RWPE1 (cell line): ENCODE results near the gene ATP6V0A4.
"Not testable (repeated sequence)": the region's sequence is repeated elsewhere in the genome, so short reads cannot be mapped to it uniquely, and the experiment has no call there.

Experiments
- CTCF ChIA-PET: fragments of 350-600 bp; sonication (Branson Sonifier 250); formaldehyde crosslinking; extraction: SDS; loops from one replicate; lab custom pipeline; 2021; lab: Yijun Ruan, JAX
- POLR2A ChIA-PET: fragments of 400-600 bp; formaldehyde crosslinking; extraction: SDS; loops from one replicate; lab custom pipeline; 2020; ENCODE audit warnings: antibody characterized with exemption; ENCODE audit not compliant: low non-redundant PET; lab: Yijun Ruan, JAX
- DNase-seq: peaks from one replicate; pipeline ENCODE4 v3.0.0; 2012; ENCODE audit warnings: low spot score
- H3K27ac ChIP-seq: fragments of 450-650 bp; 2 replicates; pipeline ENCODE4 v1.5.1; 2017
- TF ChIP-seq, protein P1 (sequence below): fragments of 450-650 bp; conservative IDR thresholded peaks from 2 replicates; pipeline ENCODE4 v1.5.1; 2017; ENCODE audit warnings: low read depth, mild to moderate bottlenecking

ATP6V0A4 gene

DNA sequence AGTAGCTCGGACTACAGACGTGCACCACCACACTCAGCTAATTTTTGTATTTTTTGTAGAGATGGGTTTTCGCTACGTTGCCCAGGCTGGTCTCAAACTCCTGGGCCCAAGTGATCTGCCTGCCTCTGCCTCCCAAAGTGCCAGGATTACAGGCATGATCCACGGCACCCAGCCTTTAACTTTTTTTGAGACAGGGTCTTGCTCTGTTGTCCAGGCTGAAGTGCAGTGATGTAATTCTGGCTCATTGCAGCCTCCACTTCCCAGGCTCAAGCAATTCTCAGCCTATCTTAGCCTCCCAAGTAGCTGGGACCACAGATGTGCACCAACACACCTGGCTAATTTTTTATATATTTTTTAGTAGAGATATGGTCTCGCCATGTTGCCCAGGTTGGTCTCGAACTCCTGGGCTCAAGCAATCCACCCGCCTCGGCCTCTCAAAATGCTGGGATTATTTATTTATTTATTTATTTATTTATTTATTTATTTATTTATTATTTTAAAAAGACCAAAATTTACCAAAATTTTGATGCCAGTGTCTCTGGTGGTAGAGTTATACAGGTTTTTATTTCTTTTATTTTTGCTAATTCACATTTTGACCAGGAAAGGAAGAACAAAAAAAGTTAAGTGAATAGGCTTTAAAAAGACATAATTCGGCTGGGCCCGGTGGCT is 25.0 kb upstream of the ATP6V0A4 start:
- H3K27ac ChIP-seq = no peak overlapping the region
- TF ChIP-seq, protein P1, sequence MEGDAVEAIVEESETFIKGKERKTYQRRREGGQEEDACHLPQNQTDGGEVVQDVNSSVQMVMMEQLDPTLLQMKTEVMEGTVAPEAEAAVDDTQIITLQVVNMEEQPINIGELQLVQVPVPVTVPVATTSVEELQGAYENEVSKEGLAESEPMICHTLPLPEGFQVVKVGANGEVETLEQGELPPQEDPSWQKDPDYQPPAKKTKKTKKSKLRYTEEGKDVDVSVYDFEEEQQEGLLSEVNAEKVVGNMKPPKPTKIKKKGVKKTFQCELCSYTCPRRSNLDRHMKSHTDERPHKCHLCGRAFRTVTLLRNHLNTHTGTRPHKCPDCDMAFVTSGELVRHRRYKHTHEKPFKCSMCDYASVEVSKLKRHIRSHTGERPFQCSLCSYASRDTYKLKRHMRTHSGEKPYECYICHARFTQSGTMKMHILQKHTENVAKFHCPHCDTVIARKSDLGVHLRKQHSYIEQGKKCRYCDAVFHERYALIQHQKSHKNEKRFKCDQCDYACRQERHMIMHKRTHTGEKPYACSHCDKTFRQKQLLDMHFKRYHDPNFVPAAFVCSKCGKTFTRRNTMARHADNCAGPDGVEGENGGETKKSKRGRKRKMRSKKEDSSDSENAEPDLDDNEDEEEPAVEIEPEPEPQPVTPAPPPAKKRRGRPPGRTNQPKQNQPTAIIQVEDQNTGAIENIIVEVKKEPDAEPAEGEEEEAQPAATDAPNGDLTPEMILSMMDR = no peak
- ChIA-PET CTCF (no interaction called here), POLR2A (no interaction called here)
- no peak for DNase-seq

DNA sequence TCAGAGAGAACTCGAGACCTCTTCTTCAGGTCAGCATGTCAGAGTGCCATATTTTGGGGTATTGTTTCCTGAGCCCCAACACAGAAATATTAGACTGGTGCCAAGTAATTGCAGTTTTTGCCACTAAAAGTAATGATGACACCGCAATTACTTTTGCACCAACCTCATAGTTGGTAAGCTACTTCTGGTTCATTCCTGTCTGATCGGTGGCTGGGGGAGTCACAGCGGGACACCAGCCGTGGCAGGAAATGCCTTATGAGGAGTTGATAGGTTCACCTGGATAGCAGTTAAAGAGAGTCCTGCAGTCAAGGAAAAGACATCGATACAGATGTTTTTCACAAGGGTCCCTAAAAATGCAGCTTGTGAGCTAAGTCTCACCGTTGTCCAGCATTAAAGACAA is 23.9 kb upstream of the ATP6V0A4 start:
- POLR2A ChIA-PET = no interaction called here
- TF ChIP-seq, protein P1 = no peak
- DNase-seq = no peak
- no peak overlapping the region for H3K27ac ChIP-seq
- CTCF ChIA-PET = interaction anchor here (0.7 kb wide), 1 partner anchor 95 kb away, joined by 3 read pairs; no protein-coding TSS in a partner anchor

DNA sequence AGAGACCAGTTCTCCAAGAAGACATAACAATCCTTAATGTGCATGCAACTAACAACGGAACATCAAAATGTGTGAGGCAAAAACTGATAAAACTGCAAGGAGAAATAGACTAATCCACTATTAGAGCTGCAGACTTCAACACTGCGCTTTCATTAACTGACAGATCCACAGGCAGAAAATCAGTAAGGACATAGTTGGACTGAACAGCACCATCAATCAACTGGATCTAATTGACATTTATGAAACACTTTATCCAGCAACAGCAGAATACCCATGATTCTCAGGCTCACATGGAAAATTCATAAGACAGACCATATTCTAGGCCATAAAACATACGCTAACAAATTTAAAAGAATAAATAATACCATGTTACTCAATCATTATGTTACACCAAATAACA is 21.6 kb upstream of the ATP6V0A4 start:
- H3K27ac ChIP-seq = no peak overlapping the region
- CTCF ChIA-PET = no interaction called here
- TF ChIP-seq, protein P1 = no peak
- DNase-seq = no peak
- POLR2A ChIA-PET = no interaction called here

DNA sequence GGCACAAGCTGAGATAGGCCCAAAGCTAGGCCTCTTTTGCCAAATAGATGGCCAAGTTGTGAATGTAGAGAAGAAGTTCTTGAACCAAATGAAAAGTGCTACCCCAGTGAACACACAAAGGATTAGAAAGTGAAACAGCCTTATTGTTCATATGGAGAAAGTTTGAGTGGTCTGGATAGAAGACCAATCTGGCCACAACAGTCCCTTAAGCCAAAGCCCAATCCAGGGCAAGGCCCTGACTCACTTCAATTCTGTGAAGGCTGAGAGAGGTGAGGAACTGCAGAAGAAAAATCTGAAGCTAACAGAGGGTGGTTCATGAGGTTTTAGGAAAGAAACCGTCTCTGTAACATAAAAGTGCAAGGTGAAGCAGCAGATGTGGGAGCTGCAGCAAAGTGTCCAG is 18.7 kb upstream of the ATP6V0A4 start:
- ChIA-PET CTCF (interaction anchor here (0.7 kb wide), 1 partner anchor 321 kb away, joined by 3 read pairs; no protein-coding TSS in a partner anchor), POLR2A (no interaction called here)
- TF ChIP-seq, protein P1 = no peak
- H3K27ac ChIP-seq = no peak overlapping the region
- no peak for DNase-seq

DNA sequence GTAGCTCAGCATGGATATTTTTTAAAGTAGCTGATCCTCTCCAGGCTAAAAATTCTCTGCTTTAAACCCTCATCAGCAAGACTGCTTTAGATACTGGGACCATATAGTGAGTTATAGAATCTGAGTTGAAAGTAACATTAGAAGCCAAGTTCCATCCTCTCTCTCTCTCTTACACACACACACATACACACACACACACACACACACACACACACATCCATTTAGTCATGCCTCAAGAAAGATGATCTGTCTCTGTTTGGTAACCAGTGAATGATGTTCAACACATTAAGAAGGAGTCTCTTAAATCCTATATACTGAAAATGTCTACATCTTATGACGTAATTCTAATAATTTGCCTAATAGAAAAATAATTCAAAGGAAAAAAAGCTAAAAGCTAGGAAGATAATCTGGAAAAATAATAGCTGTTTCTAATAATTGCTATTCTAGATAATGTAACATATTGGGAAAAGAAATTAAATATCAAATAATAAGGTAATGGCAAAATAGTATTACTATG is 16.9 kb upstream of the ATP6V0A4 start:
- CTCF ChIA-PET = no interaction called here
- TF ChIP-seq, protein P1 = no peak
- DNase-seq = no peak
- POLR2A ChIA-PET = no interaction called here
- H3K27ac ChIP-seq = no peak overlapping the region

DNA sequence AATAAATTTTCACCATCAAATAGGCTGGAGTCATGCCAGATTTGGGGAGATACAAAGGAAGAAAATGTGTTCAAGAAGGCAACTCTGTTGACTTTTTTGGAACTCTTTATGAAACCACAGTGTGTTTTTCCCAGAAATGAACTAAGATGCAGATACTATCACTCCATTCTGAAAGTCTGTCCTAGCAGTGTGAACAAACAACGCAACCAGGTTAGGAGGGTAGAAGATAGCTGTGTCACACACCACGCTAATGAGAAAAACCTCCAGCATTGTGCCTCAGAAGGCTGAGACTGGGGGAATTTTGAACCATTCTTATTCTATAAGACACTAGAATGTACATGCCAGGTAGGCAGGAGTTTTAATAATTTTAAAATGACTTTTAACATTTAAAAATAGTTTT is 15.9 kb upstream of the ATP6V0A4 start:
- DNase-seq = no peak
- POLR2A ChIA-PET = no interaction called here
- no peak overlapping the region for H3K27ac ChIP-seq
- CTCF ChIA-PET = no interaction called here
- TF ChIP-seq, protein P1 = no peak

DNA sequence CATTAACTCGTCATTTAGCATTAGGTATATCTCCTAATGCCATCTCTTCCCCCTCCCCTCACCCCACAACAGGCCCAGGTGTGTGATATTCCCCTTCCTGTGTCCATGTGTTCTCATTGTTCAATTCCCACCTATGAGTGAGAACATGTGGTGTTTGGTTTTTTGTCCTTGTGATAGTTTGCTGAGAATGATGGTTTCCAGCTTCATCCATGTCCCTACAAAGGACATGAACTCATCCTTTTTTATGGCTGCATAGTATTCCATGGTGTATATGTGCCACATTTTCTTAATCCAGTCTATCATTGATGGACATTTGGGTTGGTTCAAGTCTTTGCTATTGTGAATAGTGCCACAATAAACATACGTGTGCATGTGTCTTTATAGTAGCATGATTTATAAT is 13.3 kb upstream of the ATP6V0A4 start:
- DNase-seq, CTCF ChIA-PET, H3K27ac ChIP-seq, POLR2A ChIA-PET: not testable (repeated sequence)
